Stomach (tissue), 9 donors: Measurements from ENCODE around the gene UAP1L1. TPM values are rescaled to one million over a fixed set of nuclear protein-coding genes. Genes with fewer than 3 reads are reported as not detected.

Source experiments
- DNase-seq, 2 donors: peaks; one replicate each; pipeline versions ENCODE4 v3.0.0 to v3.0.0-alpha.2; 2013 to 2019
- H3K27ac ChIP-seq, 5 donors: fragments of 200-600 bp in 4 of 5; sonication (generic) in 4 of 5; one replicate each; pipeline ENCODE4 v1.5.1; 2013 to 2019; ENCODE audit warnings: mild to moderate bottlenecking in 1 of 5, moderate library complexity in 1 of 5
- H3K27me3 ChIP-seq, 3 donors: fragments of 200-600 bp; sonication (generic); one replicate each; pipeline ENCODE4 v1.5.1; 2017 to 2019; ENCODE audit warnings: mixed run types in 1 of 3
- H3K36me3 ChIP-seq, 4 donors: fragments of 200-600 bp; sonication (generic); 1 replicate in 3 of 4; 2 replicates in 1 of 4; pipeline ENCODE4 v1.5.1; 2016 to 2019
- H3K4me1 ChIP-seq, 4 donors: fragments of 200-600 bp; sonication (generic); one replicate each; pipeline ENCODE4 v1.5.1; 2016 to 2019
- H3K4me3 ChIP-seq, 4 donors: fragments of 200-600 bp; sonication (generic) in 3 of 4; one replicate each; pipeline ENCODE4 v1.5.1; 2016 to 2019; ENCODE audit warnings: mild to moderate bottlenecking in 1 of 4
- H3K9me3 ChIP-seq, 4 donors: fragments of 200-600 bp; sonication (generic); one replicate each; pipeline ENCODE4 v1.5.1; 2016 to 2019
- CTCF ChIP-seq, 7 experiments: fragments of 450-650 bp in 4 of 7; fragments of 200-600 bp in 3 of 7; sonication (generic) in 3 of 7; IDR thresholded peaks; one replicate each; pipeline ENCODE4 v1.5.1; 2016 to 2019; ENCODE audit warnings: antibody characterized with exemption in 7 of 7, control low read depth in 2 of 7, mild to moderate bottlenecking in 1 of 7
- EP300 ChIP-seq: sonication (generic); formaldehyde crosslinking; IDR thresholded peaks from one replicate; pipeline ENCODE4 v1.6.1; 2017; ENCODE audit warnings: antibody characterized with exemption
- POLR2A ChIP-seq, 4 donors: fragments of 450-650 bp; IDR thresholded peaks; one replicate each; pipeline ENCODE4 v1.6.1; 2016; ENCODE audit warnings: antibody characterized with exemption in 4 of 4, control low read depth in 2 of 4, mild to moderate bottlenecking in 1 of 4, moderate library complexity in 1 of 4
- POLR2AphosphoS5 ChIP-seq, 3 donors: sonication (generic); formaldehyde crosslinking; IDR thresholded peaks; one replicate each; pipeline ENCODE4 v1.6.1; 2016; ENCODE audit warnings: antibody characterized with exemption in 3 of 3
- WGBS, 5 donors: extraction: QIAGEN DNeasy Blood & Tissue Kit in 3 of 5; methylation state at CpG; one replicate each; pipeline versions ENCODE4 v1.1.5 to v1.1.7; 2013 to 2018; 5-methylcytosine and 5-hydroxymethylcytosine counted together
- intact Hi-C: fragments of 100-400 bp; cut with DNase I; formaldehyde crosslinking; loops from one replicate; pipeline ENCODE4 v1.15.1; 2023; ENCODE audit warnings: low total_unique reads
- polyA plus RNA-seq, 3 donors: library from polyadenylated mRNA; stranded (reverse); fragments of 200-250 nt; gene quantifications; one replicate each; pipeline ENCODE4 v1.2.3, GENCODE V29; 2013
- small RNA-seq, 4 donors: library from RNA; depleted of rRNA; stranded (forward); fragments of <200 nt; gene quantifications; one replicate each; pipeline ENCODE3, GENCODE V24; 2016
- total RNA-seq, 5 donors: library from RNA; depleted of rRNA; stranded (reverse); fragments of >200 nt; gene quantifications; one replicate each; pipeline versions ENCODE4 v1.1.0 to v1.2.3, GENCODE V29; 2014 to 2016
- donor health status: healthy with polysubstance abuse.
- donor health status: Bipolar disorder and iron deficiency.
- donor health status: healthy.

UAP1L1 gene
- total and polyA plus RNA-seq, 8 donors = 4.1 to 95.6 (median 6.8) TPM

DNA sequence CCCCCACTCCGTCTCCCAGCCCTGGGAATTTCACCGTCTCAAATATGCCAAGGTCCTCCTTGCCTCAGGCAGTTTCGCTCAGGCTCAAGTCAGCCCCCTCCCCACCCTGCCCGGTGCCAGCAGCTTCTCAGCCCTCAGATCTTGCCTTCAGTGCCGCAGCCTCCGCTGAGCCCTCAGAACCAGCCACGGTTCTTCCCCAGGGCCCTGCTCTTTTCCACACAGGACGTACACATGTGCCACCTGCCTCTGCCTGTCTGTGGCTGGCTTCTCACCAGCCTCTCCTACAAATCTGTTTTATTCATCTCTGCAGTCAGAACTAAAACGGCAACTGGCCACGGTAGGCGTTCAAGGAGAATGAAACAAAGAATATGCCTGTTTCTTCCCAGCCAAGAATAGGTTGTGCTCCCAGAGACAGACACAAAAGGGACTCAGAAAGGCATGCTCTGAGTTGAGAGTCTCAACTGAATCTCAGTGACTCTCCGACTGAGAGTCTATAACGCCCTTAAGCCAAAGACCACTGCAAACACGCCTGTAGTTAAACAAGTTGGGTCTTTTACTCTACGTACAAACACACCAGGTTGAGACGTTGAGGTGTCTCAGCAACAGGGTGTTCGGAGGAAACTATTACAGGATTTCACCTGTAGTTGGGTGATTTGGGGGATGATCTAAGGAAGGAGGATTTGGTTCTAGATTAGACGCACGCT lies 51.0 kb downstream of the UAP1L1 start:
- DNase-seq = no peak
- TF ChIP-seq CTCF (IDR thresholded peaks at IDR 0.05) = no peak
- no peak for TF ChIP-seq POLR2AphosphoS5 (IDR thresholded peaks at IDR 0.05)
- TF ChIP-seq EP300 = no peak
- no peak for TF ChIP-seq POLR2A (IDR thresholded peaks at IDR 0.05)
- H3K9me3 ChIP-seq = peaks cover 0 to 13% (median 9%) of the 10 kb centered on the region in 4 donors
- peaks cover 31 to 44% (median 43%) of the 10 kb centered on the region in 4 donors for H3K4me1 ChIP-seq
- intact Hi-C loops = no loop called here
- H3K27me3 ChIP-seq = peaks cover 0 to 33% (median 3%) of the 10 kb centered on the region in 3 donors
- H3K27ac ChIP-seq = peak overlapping the region; percentile 82 to 86 (median 83)
- 20 to 49% (median 38%) methylated on average over 18 to 19 of the region's 19 CpGs for WGBS, 5 donors
- H3K4me3 ChIP-seq = peak overlapping the region; percentile 71 to 91 (median 74)
- no peaks in the 10 kb centered on the region for H3K36me3 ChIP-seq

DNA sequence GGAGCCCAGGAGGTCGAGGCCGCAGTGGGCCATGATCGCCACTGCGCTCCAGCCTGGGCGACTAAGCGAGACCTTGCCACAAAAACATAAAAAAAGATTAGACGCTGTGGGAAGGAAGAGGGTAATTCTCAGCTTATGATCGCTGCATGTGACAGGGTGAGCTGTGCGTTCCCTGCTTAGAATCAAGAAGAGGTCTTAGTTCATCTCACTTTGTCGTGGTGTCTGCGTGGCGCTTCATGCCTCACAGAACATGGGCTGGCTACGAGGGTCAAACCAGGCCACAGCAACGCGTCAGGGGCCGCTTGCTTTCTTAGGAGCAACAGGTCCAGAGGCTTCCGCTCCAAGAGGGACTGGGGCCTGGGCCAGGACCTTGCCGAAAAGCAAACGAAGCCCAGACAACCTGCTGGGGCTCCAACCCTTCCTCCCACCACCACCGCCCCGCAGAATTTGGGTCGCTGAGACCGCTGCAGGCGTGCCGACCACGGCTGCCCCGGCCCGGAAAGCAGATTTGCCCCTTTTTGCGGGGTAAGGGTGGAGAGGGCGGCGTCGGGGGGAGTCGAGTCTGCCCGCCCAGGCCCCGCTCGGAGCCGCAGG lies 51.6 kb downstream of the UAP1L1 start:
- Histone ChIP-seq H3K36me3 (no peaks in the 10 kb centered on the region), H3K4me3 (peak overlapping the region; percentile 71 to 91 (median 74)), H3K9me3 (peaks cover 0 to 13% (median 9%) of the 10 kb centered on the region in 4 donors), H3K4me1 (peaks cover 31 to 44% (median 43%) of the 10 kb centered on the region in 4 donors), H3K27ac (peak overlapping the region; percentile 82 to 86 (median 83)), H3K27me3 (peaks cover 0 to 39% (median 3%) of the 10 kb centered on the region in 3 donors)
- peak; percentile 35 to 45 for DNase-seq
- WGBS, 5 donors = 10 to 19% (median 13%) methylated on average over 16 to 37 of the region's 37 CpGs
- intact Hi-C loops = no loop called here
- TF ChIP-seq POLR2AphosphoS5 (IDR thresholded peaks at IDR 0.05) = no peak
- no peak for TF ChIP-seq CTCF (IDR thresholded peaks at IDR 0.05)

GRCh38 chr9:137129456-137130175 lies 52.3 kb downstream of the UAP1L1 start:
- Histone ChIP-seq H3K36me3 (no peaks in the 10 kb centered on the region), H3K9me3 (peaks cover 0 to 13% (median 9%) of the 10 kb centered on the region in 4 donors), H3K27ac (peak overlapping the region; percentile 82 to 86 (median 83)), H3K27me3 (peaks cover 0 to 46% (median 3%) of the 10 kb centered on the region in 3 donors), H3K4me1 (peaks cover 31 to 44% (median 43%) of the 10 kb centered on the region in 4 donors), H3K4me3 (peak overlapping the region; percentile 71 to 91 (median 74))
- WGBS, 5 donors = 0 to 2% (median 2%) methylated on average over 28 to 86 of the region's 86 CpGs
- DNase-seq = peak; percentile 90 to 97
- TF ChIP-seq CTCF (IDR thresholded peaks at IDR 0.05) = no peak
- TF ChIP-seq POLR2AphosphoS5 (IDR thresholded peaks at IDR 0.05) = peak; percentile 55 to 90 (median 87)
- intact Hi-C loops = no loop called here

DNA sequence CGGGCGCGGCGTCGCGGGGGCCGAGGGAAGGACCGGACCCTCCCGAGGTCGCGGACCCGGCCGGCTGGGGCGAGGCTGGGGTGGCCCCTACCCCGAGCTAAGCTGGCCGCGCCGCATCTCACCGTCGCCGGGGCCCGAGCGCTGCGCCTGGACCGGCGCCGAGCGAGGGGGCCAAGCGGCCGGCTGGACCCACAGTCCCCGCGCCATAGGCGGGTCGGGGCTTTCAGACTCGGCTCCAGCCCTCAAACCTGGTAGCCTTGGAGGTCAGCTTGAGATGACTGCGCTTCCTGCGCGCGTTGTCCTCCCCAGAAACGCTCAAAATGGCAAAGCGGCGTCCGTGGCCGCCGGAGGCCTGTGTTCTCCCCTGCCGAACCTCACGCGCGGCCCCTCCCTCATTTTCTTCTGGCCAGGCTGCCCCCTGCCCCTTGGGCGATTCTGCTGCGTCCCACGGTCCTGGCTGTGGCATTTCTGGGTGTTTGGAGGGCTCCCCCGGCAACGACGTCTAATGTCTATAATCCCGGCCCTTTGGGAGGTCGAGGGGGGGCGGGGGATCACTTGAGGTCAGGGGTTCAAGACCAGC lies 52.9 kb downstream of the UAP1L1 start:
- Histone ChIP-seq H3K4me3 (peak overlapping the region; percentile 71 to 91 (median 74)), H3K36me3 (no peaks in the 10 kb centered on the region), H3K27ac (peak overlapping the region; percentile 82 to 86 (median 83)), H3K9me3 (peaks cover 0 to 13% (median 9%) of the 10 kb centered on the region in 4 donors), H3K4me1 (peaks cover 31 to 44% (median 43%) of the 10 kb centered on the region in 4 donors), H3K27me3 (peaks cover 0 to 51% (median 3%) of the 10 kb centered on the region in 3 donors)
- DNase-seq = no peak
- 6 to 16% (median 8%) methylated on average over 44 to 58 of the region's 58 CpGs for WGBS, 5 donors
- TF ChIP-seq POLR2A (IDR thresholded peaks at IDR 0.05) (no peak), POLR2AphosphoS5 (IDR thresholded peaks at IDR 0.05) (no peak), EP300 (no peak)
- intact Hi-C loops = no loop called here

Small RNAs within 50 kb of the gene (small RNA-seq; reads per million reads assigned to genes)
- gene RF00153 = 0 reads per million in 4 donors

Other genes with a start within 250 kb of the UAP1L1 start
Only the 30 nearest of the 36 such genes appear.
- 100 to 1,000 TPM in 1 of 5 donors, 10 to 100 TPM in 2, 1 to 10 TPM in 2; 5.5 to 248 (median 12.8) TPM for gene TRAF2, start 191.0 kb upstream of the UAP1L1 start, total RNA-seq
- gene TRAF2, start 191.0 kb upstream of the UAP1L1 start, polyA plus RNA-seq = 10 to 100 TPM; 10.0 to 12.1 (median 11.3) TPM
- 100 to 1,000 TPM in 4 of 5 donors, 10 to 100 TPM in 1; 47.7 to 435 (median 174) TPM for gene FBXW5, start 132.8 kb upstream of the UAP1L1 start, total RNA-seq
- gene FBXW5, start 132.8 kb upstream of the UAP1L1 start, polyA plus RNA-seq = 100 to 1,000 TPM in 2 of 3 donors, 10 to 100 TPM in 1; 91.0 to 109 (median 102) TPM
- not detected for gene C8G, start 132.3 kb upstream of the UAP1L1 start, total RNA-seq
- gene C8G, start 132.3 kb upstream of the UAP1L1 start, polyA plus RNA-seq = 1 to 10 TPM in 2 of 3 donors, not detected in 1; 2.3 to 5.5 TPM
- gene LCN12, start 125.2 kb upstream of the UAP1L1 start, total RNA-seq = 1 to 10 TPM in 1 of 5 donors, under 1 TPM in 1, not detected in 3; 0.73 to 2.2 TPM
- gene LCN12, start 125.2 kb upstream of the UAP1L1 start, polyA plus RNA-seq = 1 to 10 TPM; 2.3 to 6.3 (median 3.1) TPM
- gene PTGDS, start 100.0 kb upstream of the UAP1L1 start, total RNA-seq = 10 to 100 TPM in 4 of 5 donors, 1 to 10 TPM in 1; 2.3 to 34.9 (median 30.4) TPM
- 10 to 100 TPM; 18.6 to 64.4 (median 37.3) TPM for gene PTGDS, start 100.0 kb upstream of the UAP1L1 start, polyA plus RNA-seq
- gene LCNL1, start 94.5 kb upstream of the UAP1L1 start, total RNA-seq = not detected
- gene LCNL1, start 94.5 kb upstream of the UAP1L1 start, polyA plus RNA-seq = under 1 TPM in 2 of 3 donors, not detected in 1; 0.19 to 0.25 TPM
- 10 to 100 TPM; 11.9 to 93.6 (median 45.2) TPM for gene PAXX, start 85.1 kb upstream of the UAP1L1 start, total RNA-seq
- gene PAXX, start 85.1 kb upstream of the UAP1L1 start, polyA plus RNA-seq = 100 to 1,000 TPM; 158 to 206 (median 178) TPM
- 1 to 10 TPM in 1 of 5 donors, not detected in 4; 3.3 TPM for gene CLIC3, start 80.9 kb upstream of the UAP1L1 start, total RNA-seq
- 10 to 100 TPM in 2 of 3 donors, 1 to 10 TPM in 1; 4.3 to 70.9 (median 15.2) TPM for gene CLIC3, start 80.9 kb upstream of the UAP1L1 start, polyA plus RNA-seq
- 100 to 1,000 TPM in 1 of 5 donors, 10 to 100 TPM in 3, 1 to 10 TPM in 1; 7.3 to 385 (median 72.8) TPM for gene ABCA2, start 49.3 kb upstream of the UAP1L1 start, total RNA-seq
- gene ABCA2, start 49.3 kb upstream of the UAP1L1 start, polyA plus RNA-seq = 10 to 100 TPM in 2 of 3 donors, 1 to 10 TPM in 1; 9.3 to 25.5 (median 24.4) TPM
- 1 to 10 TPM in 1 of 5 donors, under 1 TPM in 1, not detected in 3; 0.37 to 3.9 TPM for gene FUT7, start 45.4 kb upstream of the UAP1L1 start, total RNA-seq
- under 1 TPM in 2 of 3 donors, not detected in 1; 0.23 to 0.50 TPM for gene FUT7, start 45.4 kb upstream of the UAP1L1 start, polyA plus RNA-seq
- gene NPDC1, start 31.3 kb upstream of the UAP1L1 start, total RNA-seq = 100 to 1,000 TPM in 4 of 5 donors, 10 to 100 TPM in 1; 20.0 to 276 (median 189) TPM
- 100 to 1,000 TPM; 104 to 186 (median 115) TPM for gene NPDC1, start 31.3 kb upstream of the UAP1L1 start, polyA plus RNA-seq
- 10 to 100 TPM in 1 of 5 donors, 1 to 10 TPM in 3, not detected in 1; 2.2 to 11.3 (median 6.7) TPM for gene ENTPD2, start 23.5 kb upstream of the UAP1L1 start, total RNA-seq
- 1 to 10 TPM; 2.0 to 4.8 (median 2.9) TPM for gene ENTPD2, start 23.5 kb upstream of the UAP1L1 start, polyA plus RNA-seq
- gene SAPCD2, start 7.0 kb upstream of the UAP1L1 start, total RNA-seq = 10 to 100 TPM in 1 of 5 donors, 1 to 10 TPM in 3, not detected in 1; 2.9 to 84.9 (median 4.4) TPM
- gene SAPCD2, start 7.0 kb upstream of the UAP1L1 start, polyA plus RNA-seq = 1 to 10 TPM; 1.7 to 5.0 (median 3.8) TPM
- 100 to 1,000 TPM in 1 of 5 donors, 10 to 100 TPM in 3, 1 to 10 TPM in 1; 4.7 to 167 (median 44.6) TPM for gene MAN1B1, start 9.5 kb downstream of the UAP1L1 start, total RNA-seq
- 10 to 100 TPM; 22.8 to 52.6 (median 35.0) TPM for gene MAN1B1, start 9.5 kb downstream of the UAP1L1 start, polyA plus RNA-seq
- gene DPP7, start 37.2 kb downstream of the UAP1L1 start, total RNA-seq = 100 to 1,000 TPM in 3 of 5 donors, 10 to 100 TPM in 2; 25.9 to 251 (median 103) TPM
- 100 to 1,000 TPM; 325 to 346 (median 338) TPM for gene DPP7, start 37.2 kb downstream of the UAP1L1 start, polyA plus RNA-seq
- gene GRIN1, start 61.6 kb downstream of the UAP1L1 start, total RNA-seq = under 1 TPM in 1 of 5 donors, not detected in 4; 0.55 TPM
- under 1 TPM in 2 of 3 donors, not detected in 1; 0.25 to 0.31 TPM for gene GRIN1, start 61.6 kb downstream of the UAP1L1 start, polyA plus RNA-seq
- gene LRRC26, start 92.5 kb downstream of the UAP1L1 start, total RNA-seq = 100 to 1,000 TPM in 1 of 5 donors, 10 to 100 TPM in 1, 1 to 10 TPM in 1, not detected in 2; 2.6 to 440 (median 11.2) TPM
- gene LRRC26, start 92.5 kb downstream of the UAP1L1 start, polyA plus RNA-seq = 1 to 10 TPM in 2 of 3 donors, under 1 TPM in 1; 1.00 to 7.7 (median 3.7) TPM
- not detected for gene TMEM210, start 94.5 kb downstream of the UAP1L1 start, total RNA-seq
- gene TMEM210, start 94.5 kb downstream of the UAP1L1 start, polyA plus RNA-seq = not detected
- 100 to 1,000 TPM in 1 of 5 donors, 10 to 100 TPM in 4; 35.8 to 147 (median 42.9) TPM for gene ANAPC2, start 111.0 kb downstream of the UAP1L1 start, total RNA-seq
- 10 to 100 TPM; 26.1 to 45.0 (median 40.7) TPM for gene ANAPC2, start 111.0 kb downstream of the UAP1L1 start, polyA plus RNA-seq
- gene SSNA1, start 111.2 kb downstream of the UAP1L1 start, total RNA-seq = 100 to 1,000 TPM in 2 of 5 donors, 10 to 100 TPM in 3; 28.1 to 154 (median 81.4) TPM
- gene SSNA1, start 111.2 kb downstream of the UAP1L1 start, polyA plus RNA-seq = 100 to 1,000 TPM; 118 to 146 (median 135) TPM
- 100 to 1,000 TPM in 1 of 5 donors, 10 to 100 TPM in 3, 1 to 10 TPM in 1; 8.8 to 161 (median 25.0) TPM for gene TPRN, start 123.2 kb downstream of the UAP1L1 start, total RNA-seq
- 10 to 100 TPM; 23.5 to 36.9 (median 24.3) TPM for gene TPRN, start 123.2 kb downstream of the UAP1L1 start, polyA plus RNA-seq
- gene TMEM203, start 128.1 kb downstream of the UAP1L1 start, total RNA-seq = 10 to 100 TPM; 20.6 to 33.5 (median 28.0) TPM
- 10 to 100 TPM; 29.3 to 37.0 (median 35.6) TPM for gene TMEM203, start 128.1 kb downstream of the UAP1L1 start, polyA plus RNA-seq
- gene NDOR1, start 128.2 kb downstream of the UAP1L1 start, total RNA-seq = 100 to 1,000 TPM in 1 of 5 donors, 10 to 100 TPM in 2, 1 to 10 TPM in 1, under 1 TPM in 1; 0.89 to 105 (median 15.5) TPM
- 1 to 10 TPM; 4.6 to 9.5 (median 6.4) TPM for gene NDOR1, start 128.2 kb downstream of the UAP1L1 start, polyA plus RNA-seq
- gene RNF208, start 144.7 kb downstream of the UAP1L1 start, total RNA-seq = 10 to 100 TPM in 1 of 5 donors, 1 to 10 TPM in 2, under 1 TPM in 1, not detected in 1; 0.45 to 18.7 (median 3.3) TPM
- 10 to 100 TPM; 11.8 to 13.9 (median 13.9) TPM for gene RNF208, start 144.7 kb downstream of the UAP1L1 start, polyA plus RNA-seq
- gene CYSRT1, start 147.7 kb downstream of the UAP1L1 start, total RNA-seq = 1 to 10 TPM in 1 of 5 donors, under 1 TPM in 1, not detected in 3; 0.92 to 3.6 TPM
- gene CYSRT1, start 147.7 kb downstream of the UAP1L1 start, polyA plus RNA-seq = 10 to 100 TPM in 1 of 3 donors, 1 to 10 TPM in 2; 2.7 to 47.3 (median 3.4) TPM
- gene RNF224, start 150.0 kb downstream of the UAP1L1 start, total RNA-seq = not detected
- 1 to 10 TPM in 1 of 3 donors, not detected in 2; 1.0 TPM for gene RNF224, start 150.0 kb downstream of the UAP1L1 start, polyA plus RNA-seq
- under 1 TPM in 1 of 5 donors, not detected in 4; 0.18 TPM for gene SLC34A3, start 153.4 kb downstream of the UAP1L1 start, total RNA-seq
- under 1 TPM in 1 of 3 donors, not detected in 2; 0.53 TPM for gene SLC34A3, start 153.4 kb downstream of the UAP1L1 start, polyA plus RNA-seq
- gene TUBB4B, start 163.8 kb downstream of the UAP1L1 start, total RNA-seq = 100 to 1,000 TPM in 4 of 5 donors, 10 to 100 TPM in 1; 69.4 to 170 (median 115) TPM
- gene TUBB4B, start 163.8 kb downstream of the UAP1L1 start, polyA plus RNA-seq = 100 to 1,000 TPM; 188 to 292 (median 215) TPM
- gene STPG3, start 173.8 kb downstream of the UAP1L1 start, total RNA-seq = not detected
- gene STPG3, start 173.8 kb downstream of the UAP1L1 start, polyA plus RNA-seq = not detected
- gene NELFB, start 177.8 kb downstream of the UAP1L1 start, total RNA-seq = 100 to 1,000 TPM in 1 of 5 donors, 10 to 100 TPM in 4; 11.2 to 134 (median 44.9) TPM
- 10 to 100 TPM; 29.0 to 38.0 (median 34.2) TPM for gene NELFB, start 177.8 kb downstream of the UAP1L1 start, polyA plus RNA-seq